Eye (tissue), 1 donor: Measurements from ENCODE around the gene SOCS6.
"Not testable (repeated sequence)": the region's sequence is repeated elsewhere in the genome, so short reads cannot be mapped to it uniquely, and the experiment has no call there.

Experiments
- DNase-seq: peaks from one replicate; pipeline ENCODE4 v3.0.0-alpha.2; 2015

SOCS6 gene, protein sequence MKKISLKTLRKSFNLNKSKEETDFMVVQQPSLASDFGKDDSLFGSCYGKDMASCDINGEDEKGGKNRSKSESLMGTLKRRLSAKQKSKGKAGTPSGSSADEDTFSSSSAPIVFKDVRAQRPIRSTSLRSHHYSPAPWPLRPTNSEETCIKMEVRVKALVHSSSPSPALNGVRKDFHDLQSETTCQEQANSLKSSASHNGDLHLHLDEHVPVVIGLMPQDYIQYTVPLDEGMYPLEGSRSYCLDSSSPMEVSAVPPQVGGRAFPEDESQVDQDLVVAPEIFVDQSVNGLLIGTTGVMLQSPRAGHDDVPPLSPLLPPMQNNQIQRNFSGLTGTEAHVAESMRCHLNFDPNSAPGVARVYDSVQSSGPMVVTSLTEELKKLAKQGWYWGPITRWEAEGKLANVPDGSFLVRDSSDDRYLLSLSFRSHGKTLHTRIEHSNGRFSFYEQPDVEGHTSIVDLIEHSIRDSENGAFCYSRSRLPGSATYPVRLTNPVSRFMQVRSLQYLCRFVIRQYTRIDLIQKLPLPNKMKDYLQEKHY

DNA sequence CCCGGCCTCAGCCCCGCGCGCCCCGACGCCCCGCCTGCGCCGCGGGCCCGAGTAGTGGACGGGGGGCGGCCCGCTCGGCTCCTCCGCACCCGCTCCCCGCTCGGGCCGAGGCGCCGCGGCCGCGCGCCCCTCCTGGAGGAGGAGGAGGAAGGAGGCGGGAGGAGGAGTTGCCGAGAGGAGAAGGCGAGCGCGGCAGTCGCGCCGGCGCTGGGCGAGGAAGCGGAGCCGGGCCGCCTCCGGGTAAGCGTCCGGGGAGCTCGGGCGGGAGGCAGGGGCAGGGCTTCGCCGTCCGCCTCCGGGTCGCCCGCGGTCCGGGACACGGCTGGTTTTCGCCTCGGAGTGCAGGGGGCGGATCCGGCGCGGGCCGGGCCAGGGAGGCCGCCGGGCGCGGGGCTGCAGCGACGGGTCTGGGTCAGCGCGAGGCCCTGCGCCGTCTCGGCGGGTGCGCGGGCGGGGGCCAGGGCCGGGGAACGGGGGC lies at the start of gene SOCS6:
TSS of gene SOCS6 (plus strand) at position 195 of the 478 bp plus-strand sequence. CDS start 35,624 bp downstream, outside the sequence.
- DNase-seq, result peak; percentile 87

DNA sequence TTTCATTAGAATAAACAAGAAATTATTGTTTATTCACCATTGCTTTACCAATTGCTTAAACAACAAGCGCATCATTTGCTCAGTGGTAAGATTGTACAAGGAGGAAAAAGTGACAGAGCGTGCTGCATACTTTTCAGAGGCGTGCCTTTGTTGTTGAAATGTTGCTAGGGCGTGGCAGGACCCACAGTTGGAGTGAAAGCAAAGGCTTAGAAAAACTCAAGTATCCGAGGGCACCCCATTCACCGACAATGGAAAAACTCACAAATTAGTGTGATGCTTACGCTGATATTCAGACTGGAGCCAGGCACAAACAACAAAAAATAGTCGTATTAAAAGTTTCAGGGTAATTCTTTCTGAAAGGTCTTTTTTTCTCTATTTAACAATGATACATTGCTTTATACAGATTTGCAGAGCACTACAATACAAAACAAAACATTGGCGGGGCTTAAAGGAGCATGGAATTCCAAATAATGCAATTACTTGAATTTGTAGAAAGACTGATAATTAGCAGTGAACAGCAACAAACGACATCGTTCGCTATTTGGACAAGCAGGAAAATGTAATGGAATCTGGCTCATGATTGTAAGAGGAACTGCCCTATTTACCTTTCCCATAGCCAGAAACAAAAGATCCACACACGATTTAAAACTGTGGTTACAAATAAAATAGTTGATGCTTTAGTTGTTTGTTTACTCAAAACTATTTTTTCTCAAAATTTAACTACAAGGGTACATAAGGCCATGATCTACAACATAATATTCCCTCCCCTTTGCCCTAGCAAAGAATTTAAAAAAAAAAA lies 45.5 kb upstream of the SOCS6 start:
- DNase-seq, result no peak

DNA sequence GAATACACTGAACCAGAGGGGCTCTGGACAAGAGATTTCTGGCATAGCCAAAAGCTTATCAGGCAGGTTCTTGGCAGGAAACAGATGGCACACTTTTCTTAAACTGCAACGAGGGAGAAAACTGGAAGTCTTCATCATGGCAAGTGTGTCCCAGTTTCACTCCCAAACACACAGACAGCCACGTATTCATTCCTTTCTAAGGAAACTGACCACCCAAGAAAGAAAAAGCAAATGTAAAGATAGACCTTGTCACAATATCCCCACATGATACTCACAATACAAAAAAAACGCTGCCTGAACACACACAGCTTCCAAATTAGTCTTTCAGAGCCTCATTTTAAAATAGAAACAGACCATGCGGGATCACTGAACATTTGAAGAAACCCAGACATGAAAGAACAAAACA lies 42.8 kb upstream of the SOCS6 start:
- peak; percentile 5 for DNase-seq

DNA sequence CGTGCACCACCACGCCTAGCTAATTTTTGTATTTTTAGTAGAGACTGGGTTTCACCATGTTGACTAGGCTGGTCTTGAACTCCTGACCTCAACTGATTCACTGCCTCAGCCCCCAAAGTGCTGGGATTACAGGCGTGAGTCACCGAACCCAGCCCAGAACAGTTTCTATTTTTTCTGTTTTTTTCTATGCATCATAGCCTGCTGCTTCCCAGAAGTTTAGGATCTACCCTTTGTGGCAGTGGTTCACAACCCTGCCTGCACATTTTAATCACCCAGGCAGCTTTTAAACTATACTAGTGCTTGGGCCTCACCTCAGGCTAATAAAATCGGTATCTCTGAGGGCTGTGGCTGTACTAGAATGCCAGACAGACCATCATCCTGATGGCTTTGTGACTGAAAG lies 39.7 kb upstream of the SOCS6 start:
- no peak for DNase-seq

DNA sequence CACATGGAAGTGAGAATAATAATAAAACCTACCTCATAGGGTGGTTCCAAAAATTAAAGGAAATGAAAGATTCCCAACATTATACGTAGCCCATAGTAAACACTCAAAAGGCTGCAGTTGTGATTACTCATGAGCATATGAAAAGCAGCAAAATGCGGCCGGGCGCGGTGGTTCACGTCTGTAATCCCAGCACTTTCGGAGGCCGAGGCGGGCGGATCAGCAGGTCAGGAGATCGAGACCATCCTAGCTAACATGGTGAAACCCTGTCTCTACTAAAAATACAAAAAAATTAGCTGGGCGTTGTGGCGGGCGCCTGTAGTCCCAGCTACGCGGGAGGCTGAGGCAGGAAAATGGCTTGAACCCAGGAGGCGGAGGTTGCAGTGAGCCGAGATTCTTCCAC lies 39.0 kb upstream of the SOCS6 start:
- DNase-seq, result not testable (repeated sequence)

DNA sequence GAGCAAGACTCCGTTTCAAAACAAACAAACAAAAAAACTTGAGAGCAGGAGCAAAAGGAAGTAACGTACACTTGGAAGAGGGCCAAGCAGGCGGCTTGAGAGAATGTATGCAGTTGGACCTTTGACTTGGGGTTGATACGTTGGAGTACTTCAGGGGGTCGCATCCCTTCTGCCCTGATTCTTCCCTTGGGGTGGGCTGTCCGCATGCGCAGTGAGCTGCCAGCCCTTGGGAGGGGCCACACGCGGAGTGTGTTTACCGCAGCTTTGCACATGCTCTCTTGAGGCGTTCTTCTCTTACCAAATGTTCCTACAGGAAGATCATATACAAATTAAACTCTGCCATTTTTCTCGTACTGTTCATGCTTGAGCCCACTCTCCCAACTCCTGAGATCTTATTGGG lies 38.1 kb upstream of the SOCS6 start:
- no peak for DNase-seq

DNA sequence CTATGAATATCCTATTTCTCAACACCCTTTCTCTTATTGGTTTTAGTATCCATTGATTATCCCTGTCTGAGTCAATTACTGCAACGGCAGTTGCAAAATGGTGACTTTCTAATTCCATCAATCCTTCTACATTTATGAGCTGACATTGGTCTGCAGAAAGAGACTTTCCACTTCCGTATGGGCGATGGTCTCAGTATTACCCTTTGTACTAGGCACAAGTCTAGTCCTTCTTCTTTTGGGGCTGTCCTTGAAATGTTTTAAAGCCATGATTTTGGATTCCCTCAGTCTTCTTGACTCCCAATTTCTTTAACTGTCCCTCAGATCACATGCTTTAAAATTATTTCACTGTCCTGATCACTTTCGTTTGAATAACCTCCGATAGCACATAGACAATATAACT lies 32.7 kb upstream of the SOCS6 start:
- DNase-seq, result no peak

DNA sequence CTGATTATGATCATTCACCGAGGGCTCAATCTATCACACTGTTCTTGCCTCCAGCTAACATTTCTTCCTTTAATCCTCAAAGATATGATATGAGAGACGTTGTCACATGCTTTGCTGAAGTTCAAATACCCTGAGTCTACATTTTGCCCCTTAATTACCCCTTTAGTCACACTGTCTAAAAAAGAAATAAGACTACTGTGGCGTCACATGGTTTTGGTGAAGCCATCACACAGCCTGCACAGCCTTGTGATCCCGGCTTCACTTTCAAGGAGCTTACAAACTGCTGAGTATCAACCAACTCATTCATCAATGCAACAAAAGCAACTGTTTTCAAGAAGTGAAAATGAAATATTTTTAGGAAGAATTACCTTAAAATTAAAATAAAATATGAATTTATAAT lies 31.9 kb upstream of the SOCS6 start:
- no peak for DNase-seq

DNA sequence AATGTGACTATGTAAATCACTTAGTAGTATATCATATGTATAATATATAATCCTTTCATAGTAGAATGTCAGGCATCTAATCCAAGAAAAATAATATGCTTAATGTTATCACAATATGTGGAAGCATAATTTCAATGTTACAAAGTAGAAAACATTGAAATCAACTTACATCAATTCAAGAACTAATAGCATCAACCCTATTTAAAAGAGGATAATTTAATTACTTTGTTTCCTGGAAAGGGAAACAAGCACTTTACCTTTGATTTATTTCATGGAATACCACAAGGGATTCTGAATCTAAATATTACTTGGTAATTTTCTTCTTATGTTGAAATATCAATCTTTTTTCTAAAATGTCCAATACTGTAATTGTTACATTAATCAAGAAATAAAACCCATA lies 30.6 kb upstream of the SOCS6 start:
- DNase-seq, result no peak

DNA sequence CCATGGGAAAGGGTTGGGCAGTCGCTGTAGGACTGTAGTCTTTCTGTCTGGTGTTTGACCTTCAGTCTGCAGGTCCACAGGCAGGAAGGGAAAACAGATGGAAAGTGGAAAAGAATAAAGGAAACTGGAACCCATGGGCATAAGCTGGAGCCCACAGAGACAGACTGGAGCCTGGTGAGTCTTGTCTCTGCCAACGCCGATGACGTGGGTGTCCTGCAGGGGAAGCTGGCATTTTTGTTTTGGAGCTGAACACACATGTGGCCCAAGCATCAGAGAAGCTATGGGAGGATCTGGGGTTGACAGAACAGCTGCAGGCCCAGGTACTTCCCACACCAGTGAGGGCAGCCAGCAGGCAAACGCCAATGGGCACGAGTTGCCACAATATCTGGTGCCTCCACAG lies 28.2 kb upstream of the SOCS6 start:
- no peak for DNase-seq

DNA sequence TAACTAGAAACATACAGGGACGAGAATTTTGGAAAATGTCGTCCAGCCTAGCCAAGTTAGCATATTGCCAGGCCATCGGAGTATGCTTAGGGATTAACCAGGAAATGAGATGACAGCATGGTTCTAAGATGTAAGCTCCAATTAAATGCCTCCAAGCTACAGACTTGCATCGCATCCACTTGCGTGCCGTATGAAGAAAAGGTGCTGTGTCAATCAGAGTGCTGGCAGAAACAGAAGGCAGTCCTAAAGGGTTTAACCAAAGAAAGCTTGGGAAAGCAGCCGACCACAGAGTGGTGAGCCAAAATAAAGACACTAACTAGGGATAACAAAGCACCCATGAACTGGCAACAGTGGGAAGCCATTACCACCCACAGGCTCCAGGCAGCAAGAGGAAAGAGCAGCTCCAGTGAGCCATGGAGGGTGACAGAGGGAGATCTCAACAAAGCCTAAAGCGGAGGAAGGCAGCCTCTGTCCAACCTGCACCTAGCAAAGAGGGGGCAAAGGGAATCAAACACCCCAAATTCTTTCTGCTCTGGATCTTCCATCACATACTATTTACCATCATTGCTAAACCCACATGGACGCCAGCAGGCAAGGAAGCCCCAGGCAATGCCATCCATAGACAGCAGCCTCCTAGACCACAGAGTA lies 27.6 kb upstream of the SOCS6 start:
- no peak for DNase-seq

DNA sequence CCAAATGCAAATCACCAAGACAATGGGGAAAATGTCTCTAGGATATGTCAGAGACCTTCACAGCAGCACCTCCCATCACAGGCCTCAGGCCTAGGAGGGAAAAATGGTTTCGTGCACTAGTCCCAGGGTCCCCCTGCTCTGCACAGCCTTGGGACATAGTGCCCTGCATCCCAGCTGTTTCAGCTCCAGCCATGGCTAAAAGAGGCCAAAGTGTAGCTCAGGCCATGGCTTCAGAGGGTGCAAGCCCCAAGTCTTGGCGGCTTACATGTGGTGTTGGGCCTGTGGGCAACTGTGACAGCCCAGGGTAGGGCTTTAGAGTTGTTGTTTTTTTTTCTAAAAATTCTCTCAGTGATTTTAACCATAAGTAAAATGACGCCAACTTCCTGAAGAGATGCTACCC lies 25.5 kb upstream of the SOCS6 start:
- DNase-seq, result no peak

DNA sequence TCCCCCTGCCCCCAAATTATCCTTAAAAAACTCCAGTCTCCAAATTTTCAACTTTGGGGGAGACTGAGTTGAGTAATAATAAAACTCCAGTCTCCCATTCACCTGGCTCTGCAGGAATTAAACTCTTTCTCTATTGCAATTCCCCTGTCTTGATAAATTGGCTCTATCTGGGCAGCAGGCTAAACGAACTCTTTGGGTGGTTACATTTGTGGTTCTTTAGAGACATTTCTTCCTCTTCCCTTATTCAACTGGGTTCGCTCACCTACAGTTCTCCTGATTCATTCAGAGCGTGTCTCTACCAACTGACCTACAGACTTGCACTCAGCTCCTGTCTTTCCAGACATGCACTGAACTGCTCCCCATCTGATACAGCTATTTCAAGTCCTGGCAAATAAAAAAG lies 17.1 kb upstream of the SOCS6 start:
- no peak for DNase-seq

DNA sequence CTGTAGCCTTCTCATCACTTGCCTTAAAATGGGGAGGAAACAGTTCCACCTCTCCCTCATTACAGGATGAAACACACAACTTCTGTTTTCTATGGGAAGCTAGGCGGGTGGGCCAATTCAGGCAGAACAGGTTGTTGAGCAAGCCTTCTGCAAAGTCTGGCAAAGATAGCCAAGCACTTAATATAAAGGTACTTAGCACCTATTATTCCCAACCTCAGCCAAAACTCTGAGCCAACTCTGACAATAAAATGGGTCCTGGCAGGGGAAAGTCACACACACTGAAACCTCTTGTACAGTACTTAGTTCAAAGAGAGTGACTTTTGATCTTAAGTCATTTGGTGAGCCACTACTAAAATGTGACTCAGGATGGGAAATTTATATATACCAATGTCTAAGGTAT lies 15.8 kb upstream of the SOCS6 start:
- no peak for DNase-seq

DNA sequence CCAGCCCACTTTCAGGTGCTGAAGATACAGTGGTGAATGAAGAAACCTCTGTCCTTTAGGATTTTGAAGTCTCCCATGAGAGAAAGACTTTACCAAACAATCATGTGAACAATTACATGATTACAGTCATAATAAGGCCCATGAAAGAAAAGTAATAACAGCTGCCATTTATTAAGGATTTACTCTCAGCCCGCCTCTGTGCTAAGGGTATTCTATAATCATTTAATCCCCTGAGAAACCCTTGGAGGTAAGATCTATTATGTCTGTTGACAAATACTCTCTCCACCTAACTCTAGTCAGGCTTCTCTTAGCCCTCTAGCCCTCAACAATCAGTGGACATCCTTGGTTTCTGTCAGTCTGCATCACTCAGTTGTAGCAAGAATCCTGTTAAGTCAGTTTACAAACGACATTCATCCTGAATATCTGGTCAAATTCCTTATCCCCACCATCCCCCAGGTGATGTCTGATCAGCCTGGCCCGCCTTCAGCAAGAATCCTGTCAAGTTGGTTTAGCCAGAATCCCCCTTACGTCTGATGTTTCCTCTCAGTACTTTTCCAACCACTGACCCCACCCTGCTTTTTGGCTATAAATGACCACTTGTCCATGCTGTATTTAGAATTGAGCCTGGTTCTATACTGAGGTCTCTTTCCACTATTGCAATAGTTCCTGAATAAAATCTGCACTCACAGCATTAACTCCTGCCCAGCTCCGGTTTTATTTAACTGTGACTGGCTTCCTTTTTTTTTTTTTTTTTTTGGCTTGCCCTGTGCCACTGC lies 12.2 kb upstream of the SOCS6 start:
- DNase-seq, result no peak

DNA sequence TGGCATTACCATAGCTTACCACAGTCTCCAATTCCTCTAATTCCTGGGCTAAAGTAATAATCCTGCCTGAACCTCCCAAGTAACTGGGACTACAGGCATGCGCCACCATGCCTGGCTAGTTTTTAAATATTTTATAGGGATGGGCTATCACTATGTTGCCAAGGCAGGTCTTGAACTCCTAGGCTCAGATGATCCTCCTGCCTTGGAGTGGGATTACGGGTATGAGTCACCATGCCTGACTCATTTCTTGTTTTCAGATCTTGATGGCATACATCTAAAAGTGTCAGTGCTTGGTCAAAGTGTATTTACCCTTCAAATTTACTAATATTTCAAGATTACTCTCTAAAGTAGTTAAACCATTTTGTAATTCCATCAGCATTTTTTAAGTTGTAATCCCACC lies 9.4 kb upstream of the SOCS6 start:
- DNase-seq, result no peak

DNA sequence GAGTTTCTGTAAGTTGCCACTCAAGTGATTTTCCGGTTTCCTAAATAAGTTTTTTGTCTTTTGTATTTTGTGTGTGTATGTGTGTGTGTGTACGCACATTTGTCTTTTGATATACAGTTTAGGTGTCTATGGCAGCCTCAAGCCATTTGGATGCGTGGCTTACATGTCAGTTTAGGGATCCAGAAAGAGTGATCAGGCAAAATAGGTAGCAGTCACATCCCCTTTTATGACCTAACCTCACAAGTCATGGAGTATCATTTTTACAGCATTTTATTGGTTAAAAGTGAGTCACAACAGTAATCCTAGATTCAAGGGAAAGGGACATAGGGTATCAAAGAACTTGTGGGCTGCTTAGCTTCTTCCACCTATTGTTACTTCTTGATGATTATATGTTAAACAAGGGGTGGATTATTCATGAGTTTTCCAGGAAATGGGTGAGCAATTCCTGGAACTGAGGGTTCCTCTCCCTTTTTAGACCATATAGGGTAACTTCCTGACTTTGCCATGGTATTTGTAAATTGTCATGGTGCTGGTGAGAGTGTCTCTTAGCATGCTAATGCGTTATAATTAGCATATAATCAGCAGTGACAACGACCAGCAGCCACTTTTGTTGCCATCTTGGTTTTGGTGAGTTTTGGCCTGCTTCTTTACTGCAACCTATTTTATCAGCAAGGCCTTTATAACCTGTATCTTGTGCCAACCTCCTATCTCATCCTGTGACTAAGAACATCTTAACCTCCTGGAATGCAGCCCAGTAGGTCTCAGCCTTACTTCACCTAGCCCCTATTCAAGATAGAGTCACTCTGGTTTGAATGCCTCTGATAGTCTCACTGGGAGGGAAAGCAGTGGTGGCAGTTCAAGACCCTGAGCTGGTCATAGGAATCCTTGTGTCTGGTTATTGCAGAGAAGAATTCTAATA lies 8.6 kb upstream of the SOCS6 start:
- DNase-seq, result no peak

DNA sequence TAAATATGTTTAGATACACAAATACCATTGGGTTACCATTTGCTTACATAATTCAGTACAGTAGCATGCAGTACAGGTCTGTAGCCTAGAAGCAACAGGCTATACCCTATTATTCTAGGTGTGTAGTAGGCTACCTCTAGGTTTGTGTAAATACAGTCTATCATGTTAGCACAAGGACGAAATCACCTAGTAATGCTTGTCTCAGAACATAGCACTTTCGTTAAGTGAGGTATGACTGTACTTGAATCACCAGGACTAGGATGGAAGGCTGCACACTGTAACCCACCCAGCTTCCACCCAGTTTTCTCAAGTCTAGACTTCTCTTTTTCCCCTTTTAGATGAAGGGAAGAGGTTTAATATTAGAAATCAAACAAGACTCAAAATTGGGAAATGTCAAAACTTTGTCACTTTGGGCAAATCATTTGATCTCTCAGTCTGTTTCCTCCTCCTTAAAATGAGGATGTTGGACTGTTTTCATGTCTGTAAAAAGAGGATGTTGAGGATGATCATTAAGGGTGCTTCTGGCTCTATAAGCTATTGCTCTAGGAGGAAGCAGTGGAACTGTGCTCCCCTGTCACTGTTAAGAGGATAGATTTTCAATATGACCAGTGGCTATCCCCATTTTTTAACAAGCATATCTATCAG lies 3.7 kb upstream of the SOCS6 start:
- DNase-seq, result no peak

DNA sequence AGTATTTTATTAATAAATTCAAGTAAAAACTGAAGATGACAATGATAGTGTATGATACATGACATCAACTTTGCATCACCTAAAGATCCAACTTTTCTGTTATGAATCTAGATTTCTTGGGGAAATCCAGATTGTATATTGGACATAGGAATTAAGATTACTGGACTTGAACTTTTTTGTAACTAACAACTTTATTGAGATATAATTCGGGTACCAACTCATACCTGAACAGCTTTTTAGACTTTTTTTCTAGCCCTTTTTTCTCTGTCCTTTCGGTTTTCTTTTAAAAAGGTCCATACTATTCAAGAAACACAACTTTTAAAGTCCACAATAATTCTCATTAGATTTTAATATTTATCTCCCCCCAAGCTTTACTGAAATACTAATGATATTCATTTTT lies 1.1 kb upstream of the SOCS6 start:
- no peak for DNase-seq

DNA sequence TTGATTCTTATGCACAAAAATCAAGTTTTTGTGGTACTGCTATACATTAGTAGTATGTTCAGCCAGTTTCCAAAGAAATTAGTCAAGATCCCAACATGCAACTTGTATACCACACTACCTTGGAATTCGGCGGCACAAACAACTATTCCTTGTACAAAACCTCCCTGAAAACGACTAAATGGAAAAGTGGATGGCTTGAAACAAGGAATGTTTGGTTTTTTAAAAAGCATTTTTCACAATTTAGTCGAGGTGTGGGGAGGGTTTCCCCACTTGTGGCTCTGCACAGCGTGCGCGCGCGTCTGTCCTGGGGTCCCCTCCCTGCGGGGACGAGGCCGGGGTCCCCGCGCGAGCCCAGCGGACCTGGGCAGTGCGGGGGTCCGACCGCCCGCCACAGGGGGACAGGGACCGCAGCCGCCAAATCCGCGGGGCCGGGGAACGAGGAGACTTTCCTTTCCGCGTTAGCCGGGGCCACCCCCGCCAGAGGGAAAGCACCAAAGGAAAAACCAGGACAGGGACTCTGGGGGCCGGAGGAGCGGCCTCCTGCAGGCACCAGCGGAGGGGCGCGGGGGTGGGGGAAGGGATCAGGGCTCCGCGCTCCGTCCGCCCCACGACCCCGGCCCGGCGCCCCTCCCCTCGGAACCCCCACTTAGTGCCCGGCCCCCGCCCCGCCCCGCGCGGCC lies 534 bp upstream of the SOCS6 start:
- peak; percentile 81 for DNase-seq
